GM23248 (cell line): ENCODE results near the gene GPM6B. TPM values are rescaled to one million over a fixed set of nuclear protein-coding genes. Genes with fewer than 3 reads are reported as not detected.

Source experiments
- DNase-seq: peaks from one replicate; pipeline ENCODE4 v3.0.0-alpha.2; 2015
- H2AFZ ChIP-seq: fragments of 200-600 bp; sonication (generic); 2 replicates; pipeline ENCODE4 v1.6.1; 2016; ENCODE audit warnings: antibody characterized with exemption
- H3F3A ChIP-seq: fragments of 200-600 bp; sonication (generic); 2 replicates; pipeline ENCODE4 v1.6.1; 2016; ENCODE audit warnings: mild to moderate bottlenecking, antibody characterized with exemption, mixed run types; ENCODE audit not compliant: insufficient read depth
- H3K27ac ChIP-seq: fragments of 200-600 bp; sonication (generic); 2 replicates; pipeline ENCODE4 v1.5.1; 2016; ENCODE audit warnings: mild to moderate bottlenecking
- H3K27me3 ChIP-seq: fragments of 200-600 bp; sonication (generic); replicated peaks from 2 replicates; pipeline ENCODE4 v1.6.1; 2016; ENCODE audit warnings: mild to moderate bottlenecking; ENCODE audit not compliant: insufficient read depth
- H3K36me3 ChIP-seq: fragments of 200-600 bp; sonication (generic); 2 replicates; pipeline ENCODE4 v1.6.1; 2016; ENCODE audit warnings: low read depth, mild to moderate bottlenecking
- H3K4me1 ChIP-seq: fragments of 200-600 bp; sonication (generic); 2 replicates; pipeline ENCODE4 v1.6.1; 2016; ENCODE audit warnings: mild to moderate bottlenecking; ENCODE audit not compliant: insufficient read depth
- H3K4me2 ChIP-seq: fragments of 200-600 bp; sonication (generic); one replicate; pipeline ENCODE4 v1.6.1; 2016; ENCODE audit warnings: mild to moderate bottlenecking; ENCODE audit not compliant: unreplicated experiment
- H3K4me3 ChIP-seq: fragments of 200-600 bp; sonication (generic); 2 replicates; pipeline ENCODE4 v1.5.1; 2016; ENCODE audit warnings: mild to moderate bottlenecking
- H3K79me2 ChIP-seq: fragments of 200-600 bp; sonication (generic); 2 replicates; pipeline ENCODE4 v1.6.1; 2016; ENCODE audit warnings: mild to moderate bottlenecking; ENCODE audit not compliant: insufficient read depth
- H3K9ac ChIP-seq: fragments of 200-600 bp; sonication (generic); 2 replicates; pipeline ENCODE4 v1.6.1; 2016; ENCODE audit warnings: mild to moderate bottlenecking
- H3K9me2 ChIP-seq: fragments of 200-600 bp; sonication (generic); 2 replicates; pipeline ENCODE4 v1.6.1; 2016; ENCODE audit warnings: mixed run types, mild to moderate bottlenecking, moderate library complexity; ENCODE audit not compliant: insufficient read depth
- H3K9me3 ChIP-seq: fragments of 200-600 bp; sonication (generic); one replicate; pipeline ENCODE4 v1.6.1; 2017; ENCODE audit warnings: low read depth
- H4K20me1 ChIP-seq: fragments of 200-600 bp; sonication (generic); 2 replicates; pipeline ENCODE4 v1.6.0; 2016; ENCODE audit not compliant: insufficient read depth
- EZH2 ChIP-seq: fragments of 200-600 bp; sonication (generic); IDR thresholded peaks from 2 replicates; pipeline ENCODE4 v1.6.1; 2018; ENCODE audit warnings: antibody characterized with exemption, mild to moderate bottlenecking; ENCODE audit not compliant: insufficient read depth, poor library complexity, severe bottlenecking
- EZH2phosphoT487 ChIP-seq: fragments of 200-600 bp; sonication (generic); IDR thresholded peaks from 2 replicates; pipeline ENCODE4 v1.6.1; 2018; ENCODE audit warnings: antibody characterized with exemption, moderate library complexity, mild to moderate bottlenecking, low read depth; ENCODE audit not compliant: insufficient read depth
- WGBS, 2 experiments: methylation state at CpG; one replicate each; pipeline ENCODE4 v1.1.6; 2015 to 2017; ENCODE audit warnings: low lambda C conversion rate in 2 of 2, low coverage in 1 of 2; ENCODE audit errors: missing lambda C conversion rate in 2 of 2; 5-methylcytosine and 5-hydroxymethylcytosine counted together
- in situ Hi-C: fragments of 300-500 bp; cut with MboI; formaldehyde crosslinking; loops from 2 replicates; pipeline ENCODE4 v1.15.0; 2020
- polyA plus RNA-seq: library from polyadenylated mRNA; unstranded; fragments of >200 nt; fragmentation: Nextera tagmentation; extraction: Ambion mirVana; gene quantifications from 2 replicates; pipeline ENCODE4 v1.2.1, GENCODE V29; 2016
- total RNA-seq: library from RNA; depleted of rRNA; stranded (reverse); fragments of >200 nt; shearing (Covaris generic); gene quantifications from 2 replicates; pipeline ENCODE4 v1.2.3, GENCODE V29; 2014

GPM6B gene
- total and polyA plus RNA-seq, 2 experiments from 2014 or later: 0.40 to 0.65 TPM

DNA sequence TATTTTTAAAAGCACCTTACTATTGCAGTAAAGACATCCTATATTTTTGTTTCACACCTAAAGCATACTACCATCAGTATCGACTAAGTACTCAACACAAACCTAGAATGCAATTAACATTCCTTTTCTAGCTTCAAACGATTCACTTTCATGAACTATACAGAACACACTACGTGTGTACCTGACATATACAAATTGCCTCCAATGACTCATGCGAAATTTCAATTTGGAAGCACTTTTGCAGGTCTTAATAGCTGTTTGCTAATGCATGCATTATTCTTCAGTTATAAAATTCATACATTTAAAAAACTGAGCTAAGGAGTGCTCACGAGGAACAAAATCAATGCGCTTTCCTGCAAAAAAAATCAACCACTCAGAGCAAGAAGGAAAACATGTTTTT lies 19.7 kb upstream of the GPM6B start:
- Histone ChIP-seq H3K27ac (no peak overlapping the region), H3F3A (no peaks in the 10 kb centered on the region), H3K9ac (no peak overlapping the region), H3K9me2 (no peaks in the 10 kb centered on the region), H2AFZ (no peak overlapping the region), H4K20me1 (no peaks in the 10 kb centered on the region), H3K79me2 (no peaks in the 10 kb centered on the region), H3K4me1 (no peaks in the 10 kb centered on the region), H3K27me3 (no peaks in the 10 kb centered on the region), H3K4me3 (no peak overlapping the region), H3K4me2 (no peak overlapping the region), H3K36me3 (no peaks in the 10 kb centered on the region), H3K9me3 (no peaks in the 10 kb centered on the region)
- TF ChIP-seq EZH2 (no peak), EZH2phosphoT487 (no peak)
- 70 to 74% methylated on average over 6 of the region's 6 CpGs for WGBS, 2 experiments
- in situ Hi-C loops: no loop called here
- no peak for DNase-seq

DNA sequence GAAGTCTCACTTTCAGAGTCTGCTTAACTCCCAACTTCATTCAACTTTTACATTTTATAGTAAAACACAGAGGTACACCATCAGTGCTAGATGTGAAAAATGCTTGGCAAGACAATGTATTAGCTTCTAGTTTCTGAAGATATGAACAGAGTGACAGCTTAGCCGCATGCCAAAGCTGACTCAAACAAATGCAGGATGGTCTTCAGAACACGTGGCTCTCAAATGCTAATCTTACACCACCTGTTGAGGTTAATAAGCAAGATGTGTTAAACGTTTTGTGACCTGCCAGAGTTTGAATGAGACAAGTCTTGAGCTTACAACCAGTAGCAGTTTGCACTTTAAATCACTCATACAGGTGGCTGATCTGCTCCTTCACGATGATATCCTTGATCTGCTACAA lies 18.9 kb upstream of the GPM6B start:
- DNase-seq: no peak
- no peaks in the 10 kb centered on the region for H3K9me3 ChIP-seq
- no peaks in the 10 kb centered on the region for H3K79me2 ChIP-seq
- H3K4me3 ChIP-seq: no peak overlapping the region
- no peak overlapping the region for H2AFZ ChIP-seq
- no peak overlapping the region for H3K27ac ChIP-seq
- no peaks in the 10 kb centered on the region for H3F3A ChIP-seq
- no peaks in the 10 kb centered on the region for H3K27me3 ChIP-seq
- no peak for TF ChIP-seq EZH2
- TF ChIP-seq EZH2phosphoT487: no peak
- no peaks in the 10 kb centered on the region for H4K20me1 ChIP-seq
- WGBS, 2 experiments: 32 to 39% methylated on average over 4 of the region's 4 CpGs
- H3K9ac ChIP-seq: no peak overlapping the region
- H3K36me3 ChIP-seq: no peaks in the 10 kb centered on the region
- H3K4me2 ChIP-seq: no peak overlapping the region
- H3K9me2 ChIP-seq: no peaks in the 10 kb centered on the region
- in situ Hi-C loops: no loop called here
- no peaks in the 10 kb centered on the region for H3K4me1 ChIP-seq

DNA sequence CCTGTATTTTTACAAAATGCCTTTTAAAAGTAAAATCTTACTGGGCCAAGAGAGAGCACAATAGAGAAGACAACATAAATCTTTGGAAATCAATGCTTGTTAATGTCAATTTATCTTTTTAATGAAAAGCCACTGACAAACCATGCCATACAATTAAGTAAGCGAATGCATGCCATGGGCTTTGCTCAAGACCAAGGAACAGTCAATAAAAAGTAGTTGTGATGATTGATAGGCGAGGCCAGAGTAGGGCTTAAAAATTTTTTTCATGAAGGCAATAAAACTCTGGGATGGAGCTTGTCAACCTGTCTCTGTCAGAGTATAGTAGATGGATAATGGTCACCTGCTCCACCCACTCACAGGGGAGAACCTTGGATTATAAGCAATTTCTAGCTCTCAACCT lies 17.5 kb upstream of the GPM6B start:
- Histone ChIP-seq H3K36me3 (no peaks in the 10 kb centered on the region), H3K27me3 (no peaks in the 10 kb centered on the region), H3K4me3 (no peak overlapping the region), H3K9me2 (no peaks in the 10 kb centered on the region), H3K9ac (no peak overlapping the region), H3K4me2 (no peak overlapping the region), H2AFZ (no peak overlapping the region), H4K20me1 (no peaks in the 10 kb centered on the region), H3K79me2 (no peaks in the 10 kb centered on the region), H3K27ac (no peak overlapping the region), H3F3A (no peaks in the 10 kb centered on the region), H3K9me3 (no peaks in the 10 kb centered on the region), H3K4me1 (no peaks in the 10 kb centered on the region)
- 37 to 60% methylated on average over 2 of the region's 2 CpGs for WGBS, 2 experiments
- no peak for TF ChIP-seq EZH2
- no peak for TF ChIP-seq EZH2phosphoT487
- no peak for DNase-seq
- in situ Hi-C loops: no loop called here

DNA sequence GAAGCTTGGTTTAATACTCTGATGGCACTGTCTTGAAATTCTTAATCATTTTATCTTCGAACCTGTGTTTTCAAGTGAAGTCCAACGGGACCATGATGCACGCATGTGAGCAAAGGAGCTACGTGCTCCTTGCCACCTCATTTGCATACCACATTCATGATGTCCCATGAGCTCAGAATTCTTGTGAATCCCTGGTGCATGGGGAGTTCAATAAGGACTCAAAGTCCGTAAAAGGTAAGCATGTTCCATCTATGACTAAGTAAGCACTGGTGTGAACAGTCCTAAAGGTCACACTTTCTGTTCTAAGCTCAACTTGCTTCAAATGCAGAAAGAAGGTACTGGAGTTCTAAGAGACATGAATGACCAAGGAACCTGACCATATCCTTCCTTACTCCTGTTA lies 13.1 kb upstream of the GPM6B start:
- no peaks in the 10 kb centered on the region for H3F3A ChIP-seq
- no peak overlapping the region for H2AFZ ChIP-seq
- TF ChIP-seq EZH2phosphoT487 (no peak), EZH2 (no peak)
- H3K4me1 ChIP-seq: no peaks in the 10 kb centered on the region
- 64 to 67% methylated on average over 5 of the region's 5 CpGs for WGBS, 2 experiments
- H3K36me3 ChIP-seq: no peaks in the 10 kb centered on the region
- no peaks in the 10 kb centered on the region for H4K20me1 ChIP-seq
- H3K9me2 ChIP-seq: no peaks in the 10 kb centered on the region
- in situ Hi-C loops: no loop called here
- H3K27me3 ChIP-seq: no peaks in the 10 kb centered on the region
- H3K9me3 ChIP-seq: no peaks in the 10 kb centered on the region
- H3K4me3 ChIP-seq: no peak overlapping the region
- no peaks in the 10 kb centered on the region for H3K79me2 ChIP-seq
- H3K9ac ChIP-seq: no peak overlapping the region
- no peak overlapping the region for H3K27ac ChIP-seq
- no peak for DNase-seq
- H3K4me2 ChIP-seq: no peak overlapping the region

DNA sequence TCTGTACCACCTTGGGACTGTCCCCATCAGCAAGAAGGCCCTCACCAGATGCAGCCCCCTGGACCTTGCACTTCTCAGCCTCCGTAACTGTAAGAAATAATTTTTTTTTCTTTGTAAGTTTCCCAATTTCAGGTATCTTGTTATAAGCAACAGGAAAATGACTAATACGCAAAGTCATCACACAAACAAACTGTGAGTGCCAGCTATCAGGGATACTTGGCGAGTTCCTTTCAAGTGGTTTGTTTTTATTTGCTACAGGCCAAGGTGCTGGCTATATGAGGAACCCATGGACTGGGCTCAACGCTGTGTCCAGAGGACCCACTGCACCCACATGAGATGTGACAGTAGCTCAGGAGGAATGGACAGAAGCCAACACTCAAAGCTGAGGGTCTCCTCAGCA lies 11.5 kb upstream of the GPM6B start:
- Histone ChIP-seq H3K4me2 (no peak overlapping the region), H2AFZ (no peak overlapping the region), H3F3A (no peaks in the 10 kb centered on the region), H3K9me2 (no peaks in the 10 kb centered on the region), H3K9ac (no peak overlapping the region), H3K36me3 (no peaks in the 10 kb centered on the region), H4K20me1 (no peaks in the 10 kb centered on the region), H3K9me3 (no peaks in the 10 kb centered on the region), H3K79me2 (no peaks in the 10 kb centered on the region), H3K4me1 (no peaks in the 10 kb centered on the region), H3K27me3 (no peaks in the 10 kb centered on the region), H3K27ac (no peak overlapping the region), H3K4me3 (no peak overlapping the region)
- TF ChIP-seq EZH2 (no peak), EZH2phosphoT487 (no peak)
- DNase-seq: no peak
- 81 to 83% methylated on average over 4 of the region's 4 CpGs for WGBS, 2 experiments
- in situ Hi-C loops: no loop called here
